Measurements from ENCODE around the gene RWDD1.

RWDD1 gene, protein sequence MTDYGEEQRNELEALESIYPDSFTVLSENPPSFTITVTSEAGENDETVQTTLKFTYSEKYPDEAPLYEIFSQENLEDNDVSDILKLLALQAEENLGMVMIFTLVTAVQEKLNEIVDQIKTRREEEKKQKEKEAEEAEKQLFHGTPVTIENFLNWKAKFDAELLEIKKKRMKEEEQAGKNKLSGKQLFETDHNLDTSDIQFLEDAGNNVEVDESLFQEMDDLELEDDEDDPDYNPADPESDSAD

DNA sequence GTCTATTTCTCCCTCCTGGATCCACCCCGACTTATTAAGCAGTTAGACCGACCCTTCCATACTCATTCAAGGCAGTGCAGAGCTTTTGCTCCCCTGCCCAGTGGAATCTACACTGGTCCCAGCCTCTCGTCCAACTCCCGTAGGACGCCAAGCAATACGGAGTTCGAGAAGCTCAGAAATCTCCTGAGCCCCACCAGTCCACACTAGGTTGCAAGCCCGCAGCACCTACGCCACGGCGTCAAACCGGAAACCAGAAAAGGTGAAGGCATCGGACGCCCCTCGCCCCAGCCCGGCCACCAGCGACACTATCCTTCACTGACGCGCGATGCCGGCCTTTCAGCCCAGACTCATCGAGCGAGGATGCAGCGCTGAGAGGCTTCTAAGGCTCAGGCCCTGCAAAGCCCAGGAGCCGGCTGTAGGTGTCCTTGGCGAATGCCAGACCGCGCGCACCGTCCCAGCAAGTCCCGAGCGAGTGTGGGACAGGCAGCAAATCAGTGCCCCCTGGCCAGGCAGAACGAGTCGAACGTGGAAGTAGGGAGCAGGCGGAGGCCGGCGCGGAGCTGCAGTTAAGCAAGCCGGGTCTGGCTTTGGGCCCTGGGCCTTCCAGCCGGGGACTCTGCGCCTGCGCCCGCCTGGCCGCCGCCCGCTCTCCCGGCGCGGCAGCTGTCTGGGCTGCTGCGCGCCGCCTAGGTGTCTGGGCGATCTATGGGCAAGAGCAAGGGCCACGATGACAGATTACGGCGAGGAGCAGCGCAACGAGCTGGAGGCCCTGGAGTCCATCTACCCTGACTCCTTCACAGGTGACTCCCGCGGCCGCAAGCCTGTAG, at the start of gene RWDD1:
Gene RWDD1, plus strand, starts transcription at position 649 of the 827 bp plus-strand sequence. Its CDS starts 79 bp downstream, at position 728.
- Histone ChIP-seq H3K4me1 (ENCODE audit: control insufficient read depth in 1 of 2, insufficient read depth in 1 of 2, low read depth in 1 of 2, low read length in 1 of 2) (peaks cover 36 to 42% of the 10 kb centered on the region in 2 experiments), H3K9me3 (no peaks in the 10 kb centered on the region), H3K4me3 (ENCODE audit: low read depth in 1 of 2, low read length in 1 of 2) (peak within 1 kb of the TSS; percentile 79 to 80), H3K27ac (peak within 1 kb of the TSS; percentile 88), H3K27me3 (peaks cover 8% of the 10 kb centered on the region), H3K36me3 (no peaks in the 10 kb centered on the region)
- TF ChIP-seq, protein P1, sequence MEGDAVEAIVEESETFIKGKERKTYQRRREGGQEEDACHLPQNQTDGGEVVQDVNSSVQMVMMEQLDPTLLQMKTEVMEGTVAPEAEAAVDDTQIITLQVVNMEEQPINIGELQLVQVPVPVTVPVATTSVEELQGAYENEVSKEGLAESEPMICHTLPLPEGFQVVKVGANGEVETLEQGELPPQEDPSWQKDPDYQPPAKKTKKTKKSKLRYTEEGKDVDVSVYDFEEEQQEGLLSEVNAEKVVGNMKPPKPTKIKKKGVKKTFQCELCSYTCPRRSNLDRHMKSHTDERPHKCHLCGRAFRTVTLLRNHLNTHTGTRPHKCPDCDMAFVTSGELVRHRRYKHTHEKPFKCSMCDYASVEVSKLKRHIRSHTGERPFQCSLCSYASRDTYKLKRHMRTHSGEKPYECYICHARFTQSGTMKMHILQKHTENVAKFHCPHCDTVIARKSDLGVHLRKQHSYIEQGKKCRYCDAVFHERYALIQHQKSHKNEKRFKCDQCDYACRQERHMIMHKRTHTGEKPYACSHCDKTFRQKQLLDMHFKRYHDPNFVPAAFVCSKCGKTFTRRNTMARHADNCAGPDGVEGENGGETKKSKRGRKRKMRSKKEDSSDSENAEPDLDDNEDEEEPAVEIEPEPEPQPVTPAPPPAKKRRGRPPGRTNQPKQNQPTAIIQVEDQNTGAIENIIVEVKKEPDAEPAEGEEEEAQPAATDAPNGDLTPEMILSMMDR (IDR thresholded peaks at IDR 0.05), result peak; percentile 59

GRCh38 chr6:116522896-116523295, 48.4 kb upstream of the RWDD1 start:
- Histone ChIP-seq H3K36me3 (no peaks in the 10 kb centered on the region), H3K4me1 (ENCODE audit: control insufficient read depth in 1 of 2, insufficient read depth in 1 of 2, low read depth in 1 of 2, low read length in 1 of 2) (no peaks in the 10 kb centered on the region), H3K9me3 (no peaks in the 10 kb centered on the region), H3K27ac (no peak overlapping the region), H3K27me3 (no peaks in the 10 kb centered on the region), H3K4me3 (ENCODE audit: low read depth in 1 of 2, low read length in 1 of 2) (no peak overlapping the region)
- TF ChIP-seq, protein P1 (IDR thresholded peaks at IDR 0.05), result no peak

GRCh38 chr6:116524236-116524635, 47.1 kb upstream of the RWDD1 start:
- H3K9me3 ChIP-seq, result no peaks in the 10 kb centered on the region
- no peaks in the 10 kb centered on the region for H3K27me3 ChIP-seq
- no peak overlapping the region for H3K27ac ChIP-seq
- no peak overlapping the region for H3K4me3 ChIP-seq (ENCODE audit: low read depth in 1 of 2, low read length in 1 of 2)
- no peaks in the 10 kb centered on the region for H3K4me1 ChIP-seq (ENCODE audit: control insufficient read depth in 1 of 2, insufficient read depth in 1 of 2, low read depth in 1 of 2, low read length in 1 of 2)
- TF ChIP-seq, protein P1 (IDR thresholded peaks at IDR 0.05), result no peak
- H3K36me3 ChIP-seq, result no peaks in the 10 kb centered on the region

- peaks cover 4 to 14% of the 10 kb centered on the region in 2 experiments for H3K4me1 ChIP-seq (ENCODE audit: control insufficient read depth in 1 of 2, insufficient read depth in 1 of 2, low read depth in 1 of 2, low read length in 1 of 2)
- H3K36me3 ChIP-seq, result no peaks in the 10 kb centered on the region
- TF ChIP-seq, protein P1 (IDR thresholded peaks at IDR 0.05), result no peak
- no peak overlapping the region for H3K4me3 ChIP-seq (ENCODE audit: low read depth in 1 of 2, low read length in 1 of 2)
- H3K27ac ChIP-seq, result no peak overlapping the region
- H3K27me3 ChIP-seq, result no peaks in the 10 kb centered on the region
- no peaks in the 10 kb centered on the region for H3K9me3 ChIP-seq
These were observed 43.2 kb upstream of the RWDD1 start for GRCh38 chr6:116528133-116528532.

DNA sequence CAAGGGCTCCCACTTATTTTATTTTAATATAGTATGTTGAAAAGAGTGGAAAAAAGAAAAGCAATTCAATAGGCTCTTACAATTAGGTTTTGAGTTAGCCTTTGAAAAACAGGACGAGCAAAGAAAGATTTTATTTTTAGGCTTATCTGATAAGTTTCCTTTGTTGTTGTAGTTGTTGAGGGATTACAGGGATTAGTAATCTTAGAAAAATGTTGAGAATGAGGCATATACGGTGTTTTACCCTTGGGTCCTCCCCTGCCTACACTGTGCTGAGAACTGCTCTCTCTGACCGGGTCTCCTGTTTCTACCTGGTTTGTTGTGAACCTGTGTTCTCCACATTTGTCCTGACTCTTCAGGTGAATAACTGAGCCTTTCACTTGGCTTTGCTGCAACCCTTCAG, 42.5 kb upstream of the RWDD1 start:
- no peaks in the 10 kb centered on the region for H3K27me3 ChIP-seq
- TF ChIP-seq, protein P1 (IDR thresholded peaks at IDR 0.05), result no peak

More for the DNA sequence above, 42.5 kb upstream of the RWDD1 start:
- peaks cover 4 to 18% of the 10 kb centered on the region in 2 experiments for H3K4me1 ChIP-seq (ENCODE audit: control insufficient read depth in 1 of 2, insufficient read depth in 1 of 2, low read depth in 1 of 2, low read length in 1 of 2)
- no peak overlapping the region for H3K27ac ChIP-seq
- H3K36me3 ChIP-seq, result no peaks in the 10 kb centered on the region
- H3K9me3 ChIP-seq, result no peaks in the 10 kb centered on the region
- H3K4me3 ChIP-seq (ENCODE audit: low read depth in 1 of 2, low read length in 1 of 2), result no peak overlapping the region

Measured in neutrophil (primary cell).